Type B pancreatic cell (in vitro differentiated cells): ENCODE data around the gene HEG1. TPM values are rescaled to one million over a fixed set of nuclear protein-coding genes. Genes with fewer than 3 reads are reported as not detected.

Source experiments
- DNase-seq: peaks from one replicate; pipeline ENCODE4 v3.0.0; 2021; ENCODE audit warnings: mixed read lengths; ENCODE audit not compliant: unreplicated experiment; ENCODE audit errors: extremely low spot score
- H3K27ac Mint-ChIP-seq: 2 replicates; pipeline ENCODE4 v1.8.0; 2021; ENCODE audit warnings: mild to moderate bottlenecking, mixed read lengths
- H3K27me3 Mint-ChIP-seq: 2 replicates; pipeline ENCODE4 v1.8.0; 2021; ENCODE audit warnings: mixed read lengths
- H3K36me3 Mint-ChIP-seq: 2 replicates; pipeline ENCODE4 v1.8.0; 2021; ENCODE audit warnings: mixed read lengths
- H3K4me1 Mint-ChIP-seq: one replicate; pipeline ENCODE4 v1.8.0; 2021; ENCODE audit warnings: mixed read lengths; ENCODE audit not compliant: unreplicated experiment
- H3K4me3 Mint-ChIP-seq: 2 replicates; pipeline ENCODE4 v1.8.0; 2021; ENCODE audit warnings: mild to moderate bottlenecking, mixed read lengths
- H3K9me3 Mint-ChIP-seq: 2 replicates; pipeline ENCODE4 v1.8.0; 2021; ENCODE audit warnings: mixed read lengths
- total RNA-seq: library from RNA; stranded (reverse); gene quantifications from 2 replicates; pipeline ENCODE4 v1.2.1, GENCODE V29; 2021; ENCODE audit warnings: low replicate concordance
- TF ChIP-seq, protein P1 (sequence below): fragments of 200-600 bp; sonication (generic); conservative IDR thresholded peaks from 2 replicates; pipeline ENCODE4 v1.5.0; 2021; ENCODE audit warnings: antibody characterized with exemption, mild to moderate bottlenecking

The HEG1 gene
- total RNA-seq, 1 donor from 2014 or later, result 43.1 TPM

DNA sequence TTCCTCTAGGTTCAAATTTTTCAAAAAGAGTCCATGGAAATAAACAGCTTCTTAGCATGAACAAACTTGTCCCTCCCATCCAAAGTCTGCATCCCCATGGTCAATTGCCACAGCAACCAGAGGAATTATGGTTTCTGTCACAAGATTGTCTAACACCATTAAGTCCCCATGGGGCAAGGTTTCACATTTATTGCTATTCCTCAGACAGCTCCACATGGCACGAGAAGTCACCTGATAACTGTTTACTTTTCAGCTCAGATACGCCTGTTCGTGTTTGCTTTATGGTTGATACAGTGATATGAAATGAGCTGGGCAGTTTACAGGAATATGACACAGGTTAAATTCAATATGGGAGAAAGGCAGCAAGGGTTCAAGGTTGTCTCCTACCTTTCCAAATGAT, 83.3 kb downstream of the HEG1 start:
- no peak for DNase-seq
- TF ChIP-seq, protein P1, sequence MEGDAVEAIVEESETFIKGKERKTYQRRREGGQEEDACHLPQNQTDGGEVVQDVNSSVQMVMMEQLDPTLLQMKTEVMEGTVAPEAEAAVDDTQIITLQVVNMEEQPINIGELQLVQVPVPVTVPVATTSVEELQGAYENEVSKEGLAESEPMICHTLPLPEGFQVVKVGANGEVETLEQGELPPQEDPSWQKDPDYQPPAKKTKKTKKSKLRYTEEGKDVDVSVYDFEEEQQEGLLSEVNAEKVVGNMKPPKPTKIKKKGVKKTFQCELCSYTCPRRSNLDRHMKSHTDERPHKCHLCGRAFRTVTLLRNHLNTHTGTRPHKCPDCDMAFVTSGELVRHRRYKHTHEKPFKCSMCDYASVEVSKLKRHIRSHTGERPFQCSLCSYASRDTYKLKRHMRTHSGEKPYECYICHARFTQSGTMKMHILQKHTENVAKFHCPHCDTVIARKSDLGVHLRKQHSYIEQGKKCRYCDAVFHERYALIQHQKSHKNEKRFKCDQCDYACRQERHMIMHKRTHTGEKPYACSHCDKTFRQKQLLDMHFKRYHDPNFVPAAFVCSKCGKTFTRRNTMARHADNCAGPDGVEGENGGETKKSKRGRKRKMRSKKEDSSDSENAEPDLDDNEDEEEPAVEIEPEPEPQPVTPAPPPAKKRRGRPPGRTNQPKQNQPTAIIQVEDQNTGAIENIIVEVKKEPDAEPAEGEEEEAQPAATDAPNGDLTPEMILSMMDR, result no peak

DNA sequence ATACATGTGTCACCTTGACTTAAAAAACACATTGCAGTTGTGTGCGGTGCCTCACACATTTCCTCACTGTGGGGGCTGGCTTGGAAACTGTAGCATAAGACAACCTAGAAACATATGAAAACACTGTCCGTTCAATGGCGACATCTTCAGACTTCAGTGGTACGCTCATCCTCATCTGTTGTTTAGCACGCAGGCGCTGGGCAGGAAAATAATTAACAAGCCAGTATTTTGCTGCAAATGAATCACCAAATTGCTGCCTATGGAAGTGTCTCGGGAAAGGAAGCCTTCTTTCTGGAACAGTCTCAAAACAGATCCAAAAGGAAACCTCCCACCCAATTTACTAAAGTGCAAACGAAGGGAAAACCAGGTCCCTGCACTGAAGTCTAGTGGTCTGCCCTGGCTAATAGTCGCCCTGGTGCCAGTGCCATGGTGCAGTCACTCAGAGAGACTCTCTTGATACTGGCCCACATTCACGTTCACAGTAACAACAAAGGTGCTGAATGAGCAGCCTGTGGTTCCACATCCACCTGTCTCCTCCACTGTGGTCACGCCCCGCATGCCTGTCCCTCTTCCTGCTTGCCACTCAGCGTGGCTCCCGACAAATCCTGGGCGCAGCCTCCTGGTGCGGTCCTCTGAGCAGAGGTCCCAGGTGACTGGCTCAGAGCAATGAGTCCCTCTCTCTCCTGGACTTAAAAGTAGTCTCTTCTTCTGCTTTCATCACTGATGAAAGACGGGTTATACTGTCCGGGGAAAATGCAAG, 85.7 kb downstream of the HEG1 start:
- no peak overlapping the region for H3K27ac Mint-ChIP-seq

More for the DNA sequence above, 83.3 kb downstream of the HEG1 start:
- peaks cover 14% of the 10 kb centered on the region for H3K36me3 Mint-ChIP-seq
- H3K4me1 Mint-ChIP-seq, result no peaks in the 10 kb centered on the region
- H3K27ac Mint-ChIP-seq, result peak overlapping the region; percentile 78
- H3K9me3 Mint-ChIP-seq, result no peaks in the 10 kb centered on the region
- H3K27me3 Mint-ChIP-seq, result no peaks in the 10 kb centered on the region
- peak overlapping the region; percentile 36 for H3K4me3 Mint-ChIP-seq

GRCh38 chr3:124969190-124969589, 86.6 kb downstream of the HEG1 start:
- DNase-seq, result no peak
- Mint-ChIP-seq H3K27me3 (no peaks in the 10 kb centered on the region), H3K4me3 (no peak overlapping the region), H3K36me3 (no peaks in the 10 kb centered on the region), H3K9me3 (no peaks in the 10 kb centered on the region), H3K27ac (no peak overlapping the region), H3K4me1 (peaks cover 5% of the 10 kb centered on the region)
- TF ChIP-seq, protein P1, result no peak

More for the DNA sequence above, 85.7 kb downstream of the HEG1 start:
- H3K9me3 Mint-ChIP-seq, result no peaks in the 10 kb centered on the region
- DNase-seq, result no peak
- no peaks in the 10 kb centered on the region for H3K27me3 Mint-ChIP-seq
- H3K4me3 Mint-ChIP-seq, result no peak overlapping the region
- H3K36me3 Mint-ChIP-seq, result no peaks in the 10 kb centered on the region
- H3K4me1 Mint-ChIP-seq, result no peaks in the 10 kb centered on the region
- TF ChIP-seq, protein P1, result no peak

GRCh38 chr3:124967964-124968363, 87.8 kb downstream of the HEG1 start:
- no peaks in the 10 kb centered on the region for H3K36me3 Mint-ChIP-seq
- H3K27me3 Mint-ChIP-seq, result no peaks in the 10 kb centered on the region
- H3K4me3 Mint-ChIP-seq, result no peak overlapping the region
- H3K9me3 Mint-ChIP-seq, result no peaks in the 10 kb centered on the region
- DNase-seq, result no peak
- peaks cover 8% of the 10 kb centered on the region for H3K4me1 Mint-ChIP-seq
- H3K27ac Mint-ChIP-seq, result no peak overlapping the region
- TF ChIP-seq, protein P1, result no peak

- Mint-ChIP-seq H3K4me1 (peaks cover 8% of the 10 kb centered on the region), H3K36me3 (no peaks in the 10 kb centered on the region), H3K4me3 (no peak overlapping the region), H3K27ac (no peak overlapping the region), H3K9me3 (no peaks in the 10 kb centered on the region), H3K27me3 (no peaks in the 10 kb centered on the region)
- no peak for DNase-seq
- TF ChIP-seq, protein P1, result no peak
Measured at GRCh38 chr3:124966521-124967445, 89.0 kb downstream of the HEG1 start.
